ENCODE data around the gene RIMS1. TPM values are rescaled to one million over a fixed set of nuclear protein-coding genes. Genes with fewer than 3 reads are reported as not detected.

The RIMS1 gene
- total RNA-seq, 6 experiments from 2014 or later = 1.5 to 2.5 (median 2.2) TPM

DNA sequence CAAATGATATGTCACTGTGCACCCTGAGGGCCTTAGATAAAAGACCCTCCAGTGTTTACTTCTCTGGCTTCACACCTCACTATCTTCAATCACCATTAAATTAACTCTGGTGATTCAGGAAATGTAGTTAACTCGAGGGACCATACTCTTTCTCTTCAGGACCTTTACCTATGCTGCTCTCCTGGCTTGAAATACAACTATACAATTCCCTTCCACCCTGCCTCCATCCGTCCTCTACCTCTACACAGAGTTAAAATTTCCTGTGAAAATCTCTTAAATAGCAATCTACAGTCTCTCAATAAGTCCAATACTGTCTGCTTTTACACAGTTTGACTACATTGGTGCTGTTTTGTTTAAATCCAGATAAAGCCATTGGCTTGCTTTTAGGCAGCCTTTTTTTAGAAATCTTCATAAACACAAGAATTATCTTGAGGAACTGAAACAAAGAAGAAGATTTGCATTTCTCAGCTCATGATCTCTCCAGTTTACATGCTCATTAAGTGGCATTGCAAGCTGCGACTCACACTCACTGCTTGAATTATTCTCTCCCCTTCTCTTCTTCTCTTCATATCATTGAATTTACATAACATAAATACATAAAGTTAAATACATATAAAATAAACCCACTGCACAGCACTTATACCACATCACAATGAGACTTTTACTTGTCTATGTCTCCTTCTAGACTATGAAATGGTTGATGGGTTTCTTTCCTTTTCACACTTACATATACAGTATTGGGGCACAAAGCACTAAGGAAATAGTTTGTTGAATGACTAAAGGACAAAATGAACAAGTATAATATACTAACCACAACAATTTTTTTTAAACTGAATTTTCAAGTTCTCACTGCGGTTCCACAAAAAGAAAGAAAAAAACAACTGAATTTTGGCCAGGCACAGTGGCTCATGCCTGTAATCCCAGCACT, 496.5 kb downstream of the RIMS1 start:
- H3K27me3 Mint-ChIP-seq (ENCODE audit: insufficient read depth) = no peaks in the 10 kb centered on the region

DNA sequence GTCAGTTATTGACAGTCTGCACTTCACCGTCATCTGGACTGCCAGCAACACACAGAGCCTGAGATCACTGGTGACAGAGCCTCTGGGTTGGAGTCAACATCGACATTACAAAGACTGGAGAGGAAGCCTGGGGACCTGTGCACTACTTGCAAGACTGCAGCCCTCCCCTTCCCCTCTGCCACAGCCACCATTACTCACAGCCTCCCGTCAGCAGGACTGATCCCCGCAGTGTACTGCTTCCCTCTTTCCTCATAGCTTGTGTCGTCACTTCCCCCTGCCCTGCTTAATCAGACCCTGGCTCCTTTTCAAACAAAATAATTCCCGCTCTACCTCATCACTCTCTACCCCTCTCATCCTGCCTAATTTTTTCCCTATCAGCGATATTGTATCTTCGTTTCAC, 500.0 kb downstream of the RIMS1 start:
- Mint-ChIP-seq H3K4me1 (ENCODE audit: low read depth) (no peaks in the 10 kb centered on the region), H3K27ac (no peak overlapping the region), H3K9me3 (no peaks in the 10 kb centered on the region), H3K4me3 (no peak overlapping the region), H3K36me3 (ENCODE audit: low read depth) (no peaks in the 10 kb centered on the region), H3K27me3 (ENCODE audit: insufficient read depth) (no peaks in the 10 kb centered on the region; the same call in 1 of the 2 replicates)
- DNase-seq = no peak
- TF ChIP-seq CTCF (IDR thresholded peaks at IDR 0.05) = no peak

More for the DNA sequence above, 496.5 kb downstream of the RIMS1 start:
- Mint-ChIP-seq H3K27ac (no peak overlapping the region), H3K36me3 (ENCODE audit: low read depth) (no peaks in the 10 kb centered on the region), H3K9me3 (no peaks in the 10 kb centered on the region), H3K4me1 (ENCODE audit: low read depth) (no peaks in the 10 kb centered on the region), H3K4me3 (no peak overlapping the region)
- DNase-seq = no peak
- no peak for TF ChIP-seq CTCF (IDR thresholded peaks at IDR 0.05)

DNA sequence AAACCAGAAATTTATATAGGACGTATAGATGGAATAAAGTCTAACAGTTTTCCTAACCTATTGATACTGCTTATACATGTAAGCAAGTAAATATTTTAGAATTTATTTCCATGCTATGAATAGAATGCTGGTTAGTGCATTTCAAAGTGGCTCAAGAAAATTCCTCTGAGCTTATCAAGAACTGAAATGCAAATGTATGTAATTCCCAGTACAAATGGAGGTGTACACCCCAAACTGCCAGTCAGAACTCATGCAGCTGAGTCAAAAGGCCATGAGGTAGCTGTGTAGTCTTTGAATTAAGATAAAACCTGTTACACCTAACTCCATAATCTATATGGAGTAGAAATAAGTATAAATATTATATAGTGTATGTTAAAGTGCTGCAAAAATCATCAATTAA, 503.3 kb downstream of the RIMS1 start:
- no peak overlapping the region for H3K4me3 Mint-ChIP-seq
- no peaks in the 10 kb centered on the region for H3K36me3 Mint-ChIP-seq (ENCODE audit: low read depth)
- no peaks in the 10 kb centered on the region for H3K9me3 Mint-ChIP-seq
- no peak for DNase-seq
- H3K27ac Mint-ChIP-seq = no peak overlapping the region
- no peak for TF ChIP-seq CTCF (IDR thresholded peaks at IDR 0.05)
- H3K4me1 Mint-ChIP-seq (ENCODE audit: low read depth) = no peaks in the 10 kb centered on the region
- no peaks in the 10 kb centered on the region; the same call in 1 of the 2 replicates for H3K27me3 Mint-ChIP-seq (ENCODE audit: insufficient read depth)

DNA sequence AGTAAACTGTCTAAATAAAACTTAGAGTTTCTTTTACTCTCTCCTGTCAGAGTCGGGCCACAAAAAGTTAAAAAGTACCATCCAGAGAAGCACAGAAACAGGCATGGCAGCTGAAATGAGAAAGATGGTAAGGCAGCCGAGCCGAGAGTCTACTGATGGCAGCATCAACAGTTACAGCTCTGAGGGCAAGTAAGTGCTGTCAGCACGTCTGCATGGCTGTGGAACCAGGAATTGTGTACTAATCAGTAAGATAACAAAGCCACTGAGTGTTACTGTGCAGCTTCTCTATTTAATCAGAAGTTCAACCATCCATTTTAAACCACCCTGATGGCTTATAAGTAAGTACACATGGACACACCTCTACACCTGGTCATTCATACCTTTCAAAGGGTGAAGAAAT, 504.2 kb downstream of the RIMS1 start:
- DNase-seq = no peak
- Mint-ChIP-seq H3K9me3 (no peaks in the 10 kb centered on the region), H3K36me3 (ENCODE audit: low read depth) (no peaks in the 10 kb centered on the region), H3K4me3 (no peak overlapping the region), H3K27me3 (ENCODE audit: insufficient read depth) (no peaks in the 10 kb centered on the region; the same call in 1 of the 2 replicates), H3K27ac (no peak overlapping the region), H3K4me1 (ENCODE audit: low read depth) (no peaks in the 10 kb centered on the region)
- no peak for TF ChIP-seq CTCF (IDR thresholded peaks at IDR 0.05)

DNA sequence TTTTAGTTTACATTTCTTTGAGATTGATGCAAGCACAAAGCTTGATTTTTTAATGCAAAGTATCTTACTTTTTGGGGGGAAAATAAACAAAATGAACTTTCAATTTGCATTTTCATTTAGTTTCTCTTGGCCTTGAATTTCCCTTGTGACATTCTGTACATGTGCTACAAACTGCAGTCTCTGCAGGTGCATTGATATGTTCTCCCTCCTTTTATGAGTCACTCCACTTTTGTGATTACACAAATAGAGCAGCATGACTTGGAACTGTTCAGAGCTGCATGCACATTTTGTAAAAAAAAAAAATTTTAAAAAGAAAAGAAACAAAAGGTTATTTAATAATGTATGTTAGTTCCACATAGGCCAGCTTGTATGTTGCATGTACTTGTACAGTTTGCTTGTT, 515.5 kb downstream of the RIMS1 start:
- no peak for DNase-seq
- H3K9me3 Mint-ChIP-seq = no peaks in the 10 kb centered on the region
- no peaks in the 10 kb centered on the region for H3K36me3 Mint-ChIP-seq (ENCODE audit: low read depth)
- TF ChIP-seq CTCF (IDR thresholded peaks at IDR 0.05) = no peak
- no peaks in the 10 kb centered on the region; the same call in none of the 2 replicates for H3K27me3 Mint-ChIP-seq (ENCODE audit: insufficient read depth)
- no peak overlapping the region for H3K27ac Mint-ChIP-seq
- H3K4me1 Mint-ChIP-seq (ENCODE audit: low read depth) = 0 out of 2 replicates have a peak, but pooled peaks cover 5% of the 10 kb centered on the region
- H3K4me3 Mint-ChIP-seq = no peak overlapping the region

Measured in HFFc6 (cell line).